HG03159 (cell line): ENCODE results near the gene FAM72B.
"Not testable (repeated sequence)": the region's sequence is repeated elsewhere in the genome, so short reads cannot be mapped to it uniquely, and the experiment has no call there.

Experiments
- ATAC-seq: cut with Tn5 transposase; IDR thresholded peaks from one replicate; pipeline ENCODE4 v1.9.1; 2021; ENCODE audit warnings: mild to moderate bottlenecking, moderate library complexity; ENCODE audit not compliant: unreplicated experiment

Gene FAM72B

DNA sequence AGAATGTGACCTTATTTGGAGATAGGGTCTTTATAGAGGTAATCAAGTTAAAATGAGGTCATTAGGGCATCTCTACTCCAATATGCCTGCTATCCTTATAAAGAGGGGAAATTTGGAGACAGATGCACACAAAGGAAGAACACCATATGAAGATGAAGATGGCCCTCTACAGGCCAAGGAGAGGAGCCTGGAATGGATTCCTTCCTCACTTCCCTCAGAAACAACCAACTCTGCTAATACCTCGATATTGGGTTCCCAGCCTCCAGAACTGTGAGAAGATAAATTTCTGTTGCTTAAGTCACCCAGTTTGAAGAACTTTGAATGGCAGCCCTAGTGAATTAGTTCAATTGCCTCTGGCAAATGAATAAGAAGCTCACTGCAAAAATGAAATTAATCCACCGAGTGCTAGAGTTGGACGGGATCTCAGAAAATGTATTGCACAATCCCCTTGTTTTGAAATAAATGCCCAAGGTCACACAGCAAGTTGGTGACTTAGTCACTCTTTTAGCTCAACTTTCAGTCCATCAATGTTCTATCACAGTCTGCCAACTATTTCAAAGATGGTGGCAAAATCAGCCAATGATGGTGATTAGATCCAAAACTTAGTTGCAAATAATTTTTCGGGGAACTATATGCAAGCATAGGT lies 27.1 kb downstream of the FAM72B start:
- not testable (repeated sequence) for ATAC-seq

DNA sequence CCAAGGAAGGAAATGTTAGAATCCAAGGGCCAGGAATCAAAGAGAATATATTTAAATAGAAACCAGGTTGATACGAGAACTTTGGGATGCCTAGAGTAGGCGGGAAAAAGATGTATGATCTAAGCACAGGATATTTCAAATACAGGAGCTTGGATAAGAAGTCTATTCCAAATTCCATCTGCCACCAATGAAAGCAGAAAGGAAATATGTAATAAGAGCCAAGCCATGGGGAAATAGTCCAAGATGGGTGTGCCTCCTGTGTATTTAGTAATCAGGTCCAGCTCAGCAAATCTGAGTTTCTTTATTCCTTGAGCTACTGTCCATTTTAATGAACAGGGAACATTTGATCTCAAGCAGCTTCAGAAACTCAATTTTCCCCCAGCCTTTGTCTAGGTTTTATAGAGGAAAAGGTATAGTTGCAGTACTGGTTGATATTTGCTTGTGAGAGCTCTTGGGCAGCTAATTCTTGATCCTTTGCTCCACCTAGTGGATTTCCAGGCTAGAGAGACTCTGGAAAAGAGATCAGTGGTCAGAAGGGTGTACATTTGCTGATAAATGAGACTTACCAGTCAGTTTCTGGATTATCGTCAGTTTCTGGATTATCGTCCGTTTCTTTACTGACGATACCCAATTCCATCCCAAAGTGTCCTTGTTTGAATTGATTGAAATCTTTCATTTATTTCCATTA lies 28.3 kb downstream of the FAM72B start:
- ATAC-seq, result not testable (repeated sequence)

- ATAC-seq, result not testable (repeated sequence)
Observed at GRCh38 chr1:121154811-121155210, 29.3 kb downstream of the FAM72B start.

DNA sequence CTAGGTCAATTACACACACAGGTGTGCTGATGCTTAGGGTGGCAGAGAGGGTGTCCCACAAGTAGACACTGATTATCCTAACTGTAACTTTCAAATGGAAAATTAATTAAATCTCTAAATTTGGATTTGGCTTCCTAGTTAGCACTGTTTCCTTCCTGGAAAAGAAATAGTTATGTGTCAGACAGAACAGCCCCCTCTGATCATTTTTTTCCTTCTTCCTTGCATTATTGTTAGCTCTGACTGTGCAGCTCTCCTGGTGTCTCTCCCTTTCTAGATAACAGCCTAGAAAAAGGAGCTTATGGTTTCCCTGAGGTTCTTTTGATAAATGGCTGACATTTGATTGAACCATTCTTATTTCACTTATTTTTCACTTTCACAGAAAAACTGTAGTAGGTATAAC lies 31.4 kb downstream of the FAM72B start:
- ATAC-seq, result not testable (repeated sequence)

DNA sequence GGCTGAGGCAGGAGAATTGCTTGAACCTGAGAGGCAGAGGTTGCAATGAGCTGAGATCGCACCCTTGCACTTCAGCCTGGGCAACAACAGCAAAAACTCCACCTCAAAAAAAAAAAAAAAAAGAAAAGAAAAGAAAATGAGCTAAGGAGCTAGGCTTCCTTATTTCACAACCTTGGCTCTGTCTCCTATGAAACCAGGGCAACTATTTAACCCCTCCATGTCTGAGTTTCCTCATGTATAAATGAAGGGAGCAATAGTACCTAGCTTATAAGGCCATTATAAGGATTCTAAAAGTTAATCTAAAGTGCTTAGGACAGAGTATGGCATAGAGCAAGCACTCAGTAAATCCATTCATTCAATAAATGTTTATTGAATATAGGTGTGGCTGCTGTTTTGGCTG lies 32.8 kb downstream of the FAM72B start:
- ATAC-seq, result not testable (repeated sequence)

- not testable (repeated sequence) for ATAC-seq
Observed at GRCh38 chr1:121148489-121149190, 35.5 kb downstream of the FAM72B start.

DNA sequence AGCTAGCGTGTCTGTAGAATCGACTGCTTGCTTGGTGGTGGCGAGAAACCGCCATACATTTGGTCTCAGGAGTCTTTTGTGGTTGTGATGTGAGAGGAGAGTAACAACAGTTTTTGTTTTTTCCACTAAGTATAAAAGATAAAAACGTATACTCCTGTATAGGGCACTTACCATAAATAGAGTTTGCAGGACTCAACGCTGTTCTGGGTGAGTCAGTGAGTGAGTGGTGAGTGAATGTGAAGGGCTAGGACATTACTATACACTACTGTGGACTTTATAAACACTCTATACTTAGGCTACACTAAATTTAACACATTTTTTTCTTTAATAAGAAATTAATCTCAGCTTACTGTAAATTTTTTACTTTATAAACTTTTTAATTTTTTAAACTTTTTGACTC lies 43.7 kb downstream of the FAM72B start:
- ATAC-seq, result not testable (repeated sequence)

DNA sequence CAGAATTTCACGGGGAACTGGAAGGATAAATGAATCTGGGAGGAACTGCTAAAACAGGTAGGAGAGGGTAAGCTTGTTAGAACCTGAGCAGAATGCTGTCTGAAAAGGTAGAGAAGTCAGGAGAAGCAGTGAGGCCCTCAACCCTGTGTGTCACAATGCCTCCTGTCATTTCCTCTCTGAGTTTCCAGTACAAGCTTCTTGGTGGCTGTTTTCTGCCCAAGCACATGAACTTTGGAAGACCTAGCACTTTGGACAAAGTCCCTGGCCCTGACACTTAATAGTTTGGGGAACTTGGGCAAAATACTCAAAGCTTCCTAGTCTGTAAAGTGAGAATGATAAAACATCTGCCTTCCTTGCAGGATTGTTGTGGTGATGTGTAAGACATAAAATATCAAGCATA lies 52.6 kb downstream of the FAM72B start:
- not testable (repeated sequence) for ATAC-seq

DNA sequence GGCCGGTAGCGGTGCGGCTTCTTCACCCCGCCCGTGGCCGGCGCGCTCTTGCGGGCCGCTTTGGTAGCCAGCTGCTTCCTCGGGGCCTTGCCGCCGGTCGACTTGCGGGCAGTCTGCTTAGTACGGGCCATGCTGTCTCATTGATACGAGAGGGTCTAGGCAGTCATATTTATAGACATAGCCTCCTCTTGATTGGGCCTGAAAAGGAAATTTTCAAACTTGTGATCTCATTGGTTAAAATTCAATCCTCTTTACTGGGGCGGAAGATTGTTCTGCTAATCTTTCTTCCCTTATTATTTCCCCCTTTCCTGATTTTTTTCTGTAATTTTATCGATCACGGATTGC lies 65.7 kb downstream of the FAM72B start:
- ATAC-seq, result not testable (repeated sequence)
